ENCODE data around the gene CCND2.
A peak's percentile ranks its signal among the peaks of the same experiment; 100 is the strongest.

CCND2 gene

DNA sequence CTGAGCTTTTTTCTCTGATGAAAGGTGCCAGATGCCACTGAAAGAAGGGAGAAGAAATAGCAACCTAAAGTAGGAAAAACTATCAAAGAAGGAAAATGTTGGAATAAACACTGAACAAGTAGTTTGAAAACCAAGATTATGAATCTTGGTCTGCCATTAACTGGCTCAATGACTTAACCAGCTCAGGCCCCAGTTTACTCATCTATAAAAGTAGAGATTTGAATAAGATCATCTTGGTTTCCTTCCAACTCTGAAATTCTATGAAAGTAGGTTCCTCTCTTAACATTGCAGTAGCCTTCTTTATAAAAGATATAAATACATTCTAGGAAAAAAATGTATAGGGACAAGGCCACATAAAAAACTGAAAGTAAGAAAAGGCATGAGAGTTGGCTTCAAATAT lies 16.1 kb upstream of the CCND2 start:
- DNase-seq, result no peak

DNA sequence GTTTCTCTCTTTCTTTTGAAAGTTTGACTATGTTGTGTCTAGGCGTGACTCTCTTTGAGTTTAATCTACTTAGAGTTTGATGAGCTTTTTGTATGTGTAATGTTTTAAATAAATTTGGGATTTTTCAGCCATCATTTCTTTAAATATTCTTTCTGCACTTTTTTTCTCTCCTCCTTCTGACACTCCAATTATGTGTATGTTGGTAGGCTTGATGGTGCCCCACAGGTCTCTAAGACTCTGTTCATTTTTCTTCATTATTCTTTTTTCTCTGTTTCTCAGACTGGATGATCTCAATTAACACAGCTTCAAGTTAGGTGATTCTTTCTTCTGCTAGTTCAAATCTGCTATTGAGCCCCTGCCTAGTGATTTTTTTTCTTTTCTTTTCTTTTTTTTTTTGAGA lies 14.5 kb upstream of the CCND2 start:
- DNase-seq, result no peak

DNA sequence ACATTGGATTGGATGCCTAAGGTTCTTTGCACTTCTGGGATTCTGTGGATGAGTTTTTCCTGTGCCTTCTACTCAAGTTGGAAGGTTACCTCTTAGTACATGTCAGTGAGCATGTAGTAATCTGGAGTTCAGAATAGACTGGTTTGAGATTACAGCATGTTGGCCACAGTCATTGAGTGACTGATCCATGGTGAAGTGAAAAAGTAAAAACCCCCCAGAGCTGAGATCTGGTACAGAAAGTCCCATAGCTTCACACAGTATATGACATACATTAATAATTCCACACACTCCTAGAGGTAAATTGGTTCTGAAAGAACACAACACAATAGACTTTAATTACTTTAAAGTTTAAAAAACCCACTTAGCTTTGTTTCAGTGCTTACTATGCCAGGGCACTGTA lies 11.9 kb upstream of the CCND2 start:
- DNase-seq, result no peak

DNA sequence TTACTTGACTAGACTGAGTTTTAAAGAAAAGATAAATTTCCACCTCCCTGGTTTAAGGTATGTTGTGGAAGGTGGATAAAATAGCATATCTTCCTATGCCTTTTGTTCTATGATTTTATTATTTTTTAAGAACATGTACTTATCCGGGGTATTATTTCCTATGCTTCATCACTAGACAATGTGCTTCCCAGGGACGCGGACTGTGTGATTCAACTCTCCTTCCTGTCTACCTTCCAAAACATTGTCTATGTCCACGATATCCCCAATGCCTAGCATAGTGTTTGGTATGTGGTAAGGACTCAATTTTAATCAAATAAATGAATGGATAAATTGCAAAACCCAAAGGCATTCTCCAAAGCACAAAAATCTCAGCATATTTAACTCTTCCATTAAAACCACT lies 8.3 kb upstream of the CCND2 start:
- no peak for DNase-seq

DNA sequence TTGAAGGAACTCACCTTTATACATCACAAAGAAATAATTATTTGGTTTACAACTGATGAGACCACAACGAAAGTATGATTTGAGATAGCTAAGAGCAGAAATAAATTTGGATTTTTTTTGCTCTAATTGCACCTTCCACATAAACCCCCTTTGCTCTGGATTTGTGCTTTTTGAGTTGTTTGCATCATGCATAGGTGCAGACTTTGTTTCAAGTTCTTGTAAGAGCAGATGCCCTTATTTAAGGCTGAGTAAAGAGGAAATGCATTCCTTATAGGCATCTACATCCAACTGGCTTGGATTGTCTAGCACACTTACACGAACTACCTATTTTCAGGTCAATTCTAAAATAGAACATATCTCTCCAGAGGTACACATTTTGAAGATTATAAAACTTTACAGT lies 6.6 kb upstream of the CCND2 start:
- DNase-seq, result no peak

DNA sequence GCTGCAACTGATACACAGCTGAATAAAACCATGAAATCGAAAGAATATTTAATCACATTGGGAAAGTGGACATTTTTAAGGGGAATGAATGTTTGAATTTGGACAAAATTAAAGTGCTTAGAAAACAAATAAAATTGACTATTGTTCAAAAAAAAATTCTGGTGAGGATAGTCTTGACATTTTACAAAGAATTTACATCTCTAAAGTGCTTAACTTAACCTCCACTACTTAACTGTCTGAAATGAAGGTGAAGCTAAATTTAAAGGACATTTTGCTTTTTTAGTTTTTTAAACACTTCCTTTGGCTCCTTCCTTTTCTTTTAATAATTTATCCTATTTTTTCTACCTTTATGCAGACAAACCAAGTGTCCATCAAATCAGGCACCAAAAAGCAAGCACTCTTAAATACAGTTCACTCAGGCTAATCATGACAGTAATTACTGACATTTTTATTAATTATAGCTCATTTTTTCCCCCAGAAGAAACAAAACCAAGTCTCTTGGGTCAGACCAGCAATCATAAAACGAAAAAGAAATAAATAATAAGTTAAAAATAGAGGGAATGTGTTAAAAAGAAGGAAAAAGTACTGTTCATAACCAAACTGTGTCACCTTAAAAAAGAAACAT lies 5.7 kb upstream of the CCND2 start:
- no peak for DNase-seq

DNA sequence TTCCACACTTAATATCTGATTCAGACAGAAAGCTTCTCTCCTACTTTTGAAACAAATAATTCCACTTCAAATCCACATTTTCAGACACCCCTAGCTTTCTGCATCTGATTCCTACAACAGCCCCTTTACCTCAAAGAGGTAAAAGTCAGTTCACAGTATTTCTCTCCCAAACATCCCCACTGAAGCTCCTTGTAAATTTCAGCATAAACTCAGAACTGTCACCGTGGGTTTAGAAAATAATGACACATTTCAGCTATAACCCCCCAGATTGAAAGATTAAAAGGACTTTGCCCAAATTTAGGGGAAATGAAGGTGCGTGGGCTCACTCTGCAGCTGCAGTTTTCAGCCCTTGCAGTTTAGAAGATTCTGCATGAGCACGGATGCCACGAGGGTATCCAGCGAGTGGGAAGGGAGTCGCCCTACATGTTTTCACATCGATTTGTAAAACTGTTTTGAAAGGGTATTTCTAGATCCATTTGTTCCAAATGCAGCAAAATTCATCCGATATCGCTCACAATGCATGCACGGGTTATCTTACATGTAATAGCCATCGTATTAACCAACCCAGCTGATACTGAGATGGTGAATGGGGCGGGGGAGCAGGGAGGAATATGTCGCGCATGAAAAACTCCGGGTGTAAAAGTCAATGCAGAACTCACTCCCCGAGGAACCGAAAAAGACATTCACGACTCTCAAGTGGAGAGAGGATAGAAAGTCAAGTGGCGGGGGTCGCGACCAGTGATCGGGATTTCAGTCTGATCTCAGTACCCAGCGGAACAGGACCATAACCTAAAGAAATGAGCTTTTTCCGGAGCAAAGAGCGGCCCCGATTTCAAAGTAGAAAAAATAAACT lies 5.0 kb upstream of the CCND2 start:
- DNase-seq, result no peak

DNA sequence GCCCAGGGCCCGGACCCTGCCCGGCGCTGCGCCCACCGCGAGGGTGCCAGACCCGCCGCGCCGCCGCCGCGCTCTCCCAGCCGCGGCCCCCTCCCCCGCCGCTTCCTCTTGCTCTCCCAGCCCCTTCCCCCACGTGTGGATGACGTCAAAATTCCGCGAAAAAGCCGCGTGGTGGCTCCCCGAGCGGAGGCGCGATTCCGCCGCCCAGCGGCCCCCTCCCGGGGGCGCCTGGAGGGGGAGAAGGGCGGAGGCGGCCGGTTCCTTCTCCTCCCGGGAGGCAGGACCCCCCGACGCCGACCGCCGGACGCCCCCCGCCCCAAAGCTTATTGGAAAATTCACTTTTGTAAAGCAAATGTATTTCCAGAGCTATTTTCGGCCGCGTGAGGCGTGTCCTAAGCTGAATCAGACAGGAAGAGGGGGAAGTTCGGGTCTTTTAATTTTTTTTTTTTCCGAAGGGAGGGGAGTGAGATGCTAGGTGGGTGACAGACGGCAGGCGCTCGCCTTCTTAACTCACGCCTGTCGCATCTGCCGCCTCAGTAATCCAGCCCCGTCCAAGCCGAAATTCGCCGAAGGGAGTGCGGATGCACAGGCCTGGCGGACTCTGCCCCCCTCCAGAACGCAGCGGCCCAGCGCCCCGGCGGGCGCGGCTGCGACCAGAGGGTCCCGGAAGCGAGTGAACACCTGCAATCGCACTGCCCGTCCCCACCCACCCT lies 4.1 kb upstream of the CCND2 start:
- peak; percentile 83 for DNase-seq

DNA sequence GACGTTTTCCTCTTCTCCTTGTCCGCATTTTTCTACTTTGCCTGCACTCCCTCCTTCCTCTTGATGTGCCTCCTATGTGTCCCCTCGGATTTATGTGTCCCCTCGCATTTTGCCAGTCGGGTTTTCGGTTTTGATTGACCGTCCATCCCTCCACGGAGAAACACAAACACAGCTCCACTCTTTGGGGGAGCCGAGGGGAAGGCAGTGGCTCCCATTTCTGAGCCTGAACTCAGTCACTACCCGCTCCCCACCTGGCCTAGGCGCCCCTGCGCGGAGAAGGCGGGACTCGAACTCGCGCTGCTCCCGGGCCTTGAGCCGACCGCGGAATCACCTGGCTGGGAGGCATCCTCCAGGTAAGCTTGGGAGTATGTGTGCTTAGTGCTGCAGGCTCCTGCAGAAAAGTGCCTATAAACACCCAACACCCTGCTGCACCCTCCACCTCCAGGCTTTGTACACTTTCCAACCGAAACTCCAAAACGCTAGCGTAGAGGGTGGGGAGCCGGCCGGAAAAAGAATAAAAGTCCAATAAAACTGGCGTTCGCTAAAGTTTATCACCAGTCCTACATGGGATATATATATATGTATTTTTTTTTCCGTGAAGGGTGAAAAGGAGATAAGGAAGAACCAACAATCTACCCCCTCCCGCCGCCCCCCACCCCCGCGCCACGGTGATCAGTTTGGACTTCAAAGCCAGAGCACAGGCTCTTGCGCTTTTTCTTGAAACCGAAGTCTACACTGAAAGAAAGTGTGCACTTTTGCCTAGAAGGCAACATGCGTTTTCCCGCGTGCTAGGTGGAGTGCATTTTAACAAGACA lies 3.3 kb upstream of the CCND2 start:
- DNase-seq, result no peak

DNA sequence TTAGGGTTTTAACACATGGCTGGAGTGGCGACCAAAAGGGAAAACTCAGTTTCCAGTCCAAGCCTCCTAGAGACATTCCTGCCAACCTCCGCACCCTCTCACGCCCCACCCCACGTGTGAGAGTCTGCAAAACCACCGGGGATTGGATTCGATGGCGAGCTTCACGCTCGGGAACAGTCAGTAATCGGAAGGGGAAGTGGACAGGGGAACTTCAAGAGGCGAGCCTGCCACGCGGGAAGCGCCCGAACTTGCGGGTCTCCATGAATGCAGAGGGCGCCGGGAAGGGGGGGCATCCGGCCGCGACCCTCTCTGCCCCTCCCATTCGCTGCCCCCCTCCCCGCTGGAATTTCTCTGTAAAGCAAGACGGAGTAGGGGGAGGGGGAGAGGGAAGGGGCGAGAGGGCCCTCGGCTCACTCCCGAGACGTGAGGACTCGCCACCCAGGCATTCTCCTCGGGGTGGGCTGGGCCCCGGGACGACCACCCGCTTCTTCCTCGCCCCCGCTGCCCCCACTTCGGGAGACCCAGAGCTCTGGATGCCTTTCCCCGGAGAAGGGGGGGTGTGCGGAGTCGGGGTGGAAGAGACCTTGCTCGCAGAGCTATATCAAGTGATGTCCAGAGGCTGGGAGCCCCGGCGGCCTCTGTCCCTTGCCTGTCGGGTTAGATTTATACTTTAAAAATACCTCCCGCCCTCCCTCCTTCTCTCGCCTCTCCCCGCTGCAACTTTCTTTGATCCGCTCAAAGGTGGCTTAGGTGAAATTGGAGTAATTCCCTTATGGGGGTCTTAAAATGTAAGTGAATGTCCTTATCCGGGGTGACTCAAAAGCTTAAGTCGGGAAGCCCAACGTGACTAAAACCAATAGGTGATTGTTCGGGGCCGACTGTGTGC lies 2.5 kb upstream of the CCND2 start:
- DNase-seq, result no peak

DNA sequence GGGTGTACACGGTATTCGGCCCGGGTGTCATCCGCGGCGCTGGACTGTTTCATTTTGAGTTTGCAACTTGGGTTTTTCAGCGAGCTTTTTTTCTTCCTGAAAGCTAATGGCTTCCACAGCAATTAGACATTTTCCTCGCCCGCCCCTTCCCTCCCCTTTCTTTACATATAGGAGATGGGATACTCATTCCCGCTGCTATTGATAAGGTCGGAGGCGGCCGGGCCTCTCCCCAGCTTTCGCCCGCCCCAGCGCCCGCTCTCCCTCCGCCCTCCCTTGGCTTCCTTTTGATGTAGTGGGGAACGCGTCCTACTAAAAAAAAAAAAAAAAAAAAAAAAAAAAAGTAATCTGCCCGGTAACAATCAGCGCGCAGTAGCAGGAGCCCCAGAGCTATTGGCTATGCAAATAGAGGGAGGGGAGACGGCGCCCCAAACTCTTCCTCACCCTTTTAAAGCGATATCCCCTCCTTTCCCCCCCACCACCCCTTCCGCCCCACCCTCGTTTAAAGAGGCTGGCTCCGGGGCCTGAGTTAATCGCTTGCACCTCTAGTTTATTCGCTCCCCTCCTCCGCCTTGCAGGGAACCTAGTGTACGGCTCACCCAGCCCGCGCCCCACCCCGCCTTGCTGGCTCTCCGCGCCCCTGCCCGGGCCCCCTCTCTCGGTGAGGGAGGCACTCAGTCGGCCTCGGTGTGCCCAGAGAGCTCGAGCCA lies 1.7 kb upstream of the CCND2 start:
- DNase-seq, result no peak

DNA sequence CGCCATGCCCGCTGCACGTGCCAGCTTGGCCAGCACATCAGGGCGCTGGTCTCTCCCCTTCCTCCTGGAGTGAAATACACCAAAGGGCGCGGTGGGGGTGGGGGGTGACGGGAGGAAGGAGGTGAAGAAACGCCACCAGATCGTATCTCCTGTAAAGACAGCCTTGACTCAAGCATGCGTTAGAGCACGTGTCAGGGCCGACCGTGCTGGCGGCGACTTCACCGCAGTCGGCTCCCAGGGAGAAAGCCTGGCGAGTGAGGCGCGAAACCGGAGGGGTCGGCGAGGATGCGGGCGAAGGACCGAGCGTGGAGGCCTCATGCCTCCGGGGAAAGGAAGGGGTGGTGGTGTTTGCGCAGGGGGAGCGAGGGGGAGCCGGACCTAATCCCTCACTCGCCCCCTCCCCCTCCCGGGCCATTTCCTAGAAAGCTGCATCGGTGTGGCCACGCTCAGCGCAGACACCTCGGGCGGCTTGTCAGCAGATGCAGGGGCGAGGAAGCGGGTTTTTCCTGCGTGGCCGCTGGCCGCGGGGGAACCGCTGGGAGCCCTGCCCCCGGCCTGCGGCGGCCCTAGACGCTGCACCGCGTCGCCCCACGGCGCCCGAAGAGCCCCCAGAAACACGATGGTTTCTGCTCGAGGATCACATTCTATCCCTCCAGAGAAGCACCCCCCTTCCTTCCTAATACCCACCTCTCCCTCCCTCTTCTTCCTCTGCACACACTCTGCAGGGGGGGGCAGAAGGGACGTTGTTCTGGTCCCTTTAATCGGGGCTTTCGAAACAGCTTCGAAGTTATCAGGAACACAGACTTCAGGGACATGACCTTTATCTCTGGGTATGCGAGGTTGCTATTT lies 914 bp upstream of the CCND2 start:
- no peak for DNase-seq

DNA sequence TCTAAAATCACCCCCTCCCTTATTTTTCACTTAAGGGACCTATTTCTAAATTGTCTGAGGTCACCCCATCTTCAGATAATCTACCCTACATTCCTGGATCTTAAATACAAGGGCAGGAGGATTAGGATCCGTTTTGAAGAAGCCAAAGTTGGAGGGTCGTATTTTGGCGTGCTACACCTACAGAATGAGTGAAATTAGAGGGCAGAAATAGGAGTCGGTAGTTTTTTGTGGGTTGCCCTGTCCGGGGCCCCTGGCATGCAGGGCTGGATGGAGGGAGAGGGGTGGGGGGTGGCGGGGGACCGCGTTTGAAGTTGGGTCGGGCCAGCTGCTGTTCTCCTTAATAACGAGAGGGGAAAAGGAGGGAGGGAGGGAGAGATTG lies 300 bp upstream of the CCND2 start:
- no peak for DNase-seq

DNA sequence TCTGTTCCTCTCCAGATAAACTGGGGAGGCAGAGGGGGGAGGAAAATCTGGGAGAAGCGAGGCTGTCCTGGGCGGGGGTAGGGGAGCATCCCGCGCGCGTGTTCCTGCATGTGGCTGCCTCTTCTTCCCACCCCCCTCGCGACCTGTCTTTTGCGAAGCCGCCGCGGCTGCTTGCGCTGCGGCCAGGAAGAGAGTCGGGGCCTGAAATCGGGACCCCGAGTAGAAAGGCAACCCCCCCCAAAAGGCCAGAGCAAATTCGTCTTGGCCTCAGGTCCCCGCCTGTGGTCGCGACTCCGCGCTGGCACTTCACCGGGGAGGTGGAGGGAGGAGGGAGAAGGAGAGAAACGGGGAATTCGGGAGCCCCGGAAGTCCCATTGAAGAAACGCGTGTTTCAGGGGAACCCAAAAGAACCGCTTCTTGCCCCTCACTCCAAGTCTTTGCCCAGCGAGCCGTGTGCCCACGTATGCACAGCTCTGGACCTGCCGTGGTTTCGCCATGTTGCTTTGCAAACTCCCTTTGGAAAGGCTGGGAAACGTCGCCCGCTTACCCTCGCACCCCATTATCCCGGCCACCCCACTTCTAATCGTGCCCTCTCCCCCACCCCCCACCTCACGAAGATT lies 944 bp downstream of the CCND2 start:
- DNase-seq, result no peak

DNA sequence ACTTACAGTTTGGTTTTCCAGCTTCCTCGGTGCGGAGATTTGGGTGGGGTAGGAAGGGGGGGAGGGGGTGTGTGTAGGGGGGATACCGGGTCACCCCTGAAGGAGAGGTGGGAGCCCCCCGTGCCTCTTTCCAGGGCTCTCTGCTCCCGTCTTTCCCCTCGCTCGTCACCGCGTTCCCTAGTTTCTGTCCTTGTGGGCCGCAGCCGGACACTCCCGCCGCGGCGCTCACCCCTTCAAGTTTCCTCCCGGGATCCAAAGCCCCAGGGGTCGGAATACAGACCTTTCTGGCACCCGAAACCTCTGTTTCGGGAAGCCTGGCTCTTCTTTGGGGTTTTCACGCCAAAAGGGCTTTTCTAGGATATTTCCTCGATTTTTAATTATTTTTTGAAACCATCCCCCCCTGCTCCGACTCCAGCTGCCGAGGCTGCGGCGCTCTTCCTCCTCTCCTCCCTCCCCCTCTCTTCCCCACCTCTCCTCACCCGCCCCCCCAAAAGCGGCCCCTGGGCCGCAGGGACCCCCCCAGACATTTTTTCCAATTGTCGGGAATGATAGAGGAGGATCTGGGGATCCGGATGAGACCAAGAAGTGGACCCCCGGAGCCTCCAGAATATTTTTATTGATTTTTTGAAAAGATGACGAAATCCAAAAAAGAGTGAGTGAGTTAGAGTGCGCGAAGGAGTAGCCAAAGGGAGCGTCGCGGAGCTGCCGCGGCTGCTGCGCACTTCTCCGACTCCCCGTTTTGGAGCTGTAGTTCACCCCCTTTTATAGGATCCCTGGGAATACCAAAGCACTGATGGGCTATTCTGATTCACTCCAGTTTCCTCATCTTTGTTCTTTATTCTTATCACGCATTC lies 1.7 kb downstream of the CCND2 start:
- DNase-seq, result no peak

DNA sequence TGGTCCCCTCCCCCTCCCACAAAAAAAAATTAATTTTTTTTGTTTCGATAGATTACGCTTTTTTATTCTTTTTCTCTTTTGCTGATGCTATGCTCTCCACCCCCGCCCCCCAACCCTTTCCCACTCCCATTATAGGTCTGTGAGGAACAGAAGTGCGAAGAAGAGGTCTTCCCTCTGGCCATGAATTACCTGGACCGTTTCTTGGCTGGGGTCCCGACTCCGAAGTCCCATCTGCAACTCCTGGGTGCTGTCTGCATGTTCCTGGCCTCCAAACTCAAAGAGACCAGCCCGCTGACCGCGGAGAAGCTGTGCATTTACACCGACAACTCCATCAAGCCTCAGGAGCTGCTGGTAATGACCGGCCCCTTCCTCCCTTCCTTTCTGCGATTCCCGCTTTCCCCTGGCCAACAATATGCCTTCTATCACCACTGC lies 2.3 kb downstream of the CCND2 start:
- DNase-seq, result no peak

DNA sequence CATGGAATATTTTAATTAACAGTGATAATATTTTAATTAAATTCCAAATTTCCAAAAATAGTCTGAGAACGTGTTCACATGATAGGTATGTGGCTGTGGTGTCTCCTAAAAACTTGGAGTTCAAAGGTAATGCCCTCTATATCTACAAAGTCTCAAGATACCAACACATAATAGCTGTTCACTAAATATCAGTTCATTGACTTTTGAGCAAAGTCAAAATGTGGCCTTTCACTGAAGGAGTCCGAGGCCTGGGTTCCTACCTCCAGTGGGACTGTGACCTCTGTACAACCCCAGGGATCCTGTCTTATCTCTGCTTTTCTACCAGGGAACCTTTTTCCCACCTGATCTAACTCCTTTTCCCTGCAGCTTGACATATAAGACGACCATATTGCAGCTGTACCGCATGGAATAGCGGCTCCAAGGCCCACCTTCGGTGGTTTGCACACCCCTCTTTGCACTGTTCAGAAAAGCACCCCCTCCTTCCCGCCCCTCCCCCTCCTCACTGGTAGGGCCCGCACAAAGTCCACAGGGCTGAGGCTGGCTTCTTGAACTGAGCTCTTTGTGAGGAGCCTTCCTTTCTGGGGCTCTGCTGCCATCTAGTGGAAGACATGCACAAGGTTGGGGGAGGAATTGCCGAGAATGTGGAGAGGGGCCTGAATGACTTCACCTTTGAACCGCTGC lies 3.1 kb downstream of the CCND2 start:
- peak; percentile 97 for DNase-seq

DNA sequence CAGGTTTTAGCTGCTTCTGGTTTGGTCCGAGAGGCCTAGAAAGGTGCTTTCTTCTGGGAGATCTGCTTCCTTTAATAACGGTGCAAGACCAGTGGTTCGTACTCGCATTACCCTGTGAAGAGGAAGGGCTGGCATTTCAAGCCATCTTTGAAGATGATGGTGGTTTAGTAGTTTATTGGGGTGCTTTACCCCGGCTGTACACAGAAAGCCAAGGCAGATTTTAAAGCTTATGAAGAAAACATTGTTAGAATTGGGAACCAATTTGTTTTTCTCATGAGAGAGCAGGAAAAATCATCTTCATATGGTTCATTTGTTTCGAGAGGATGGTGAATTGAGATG lies 3.6 kb downstream of the CCND2 start:
- no peak for DNase-seq

DNA sequence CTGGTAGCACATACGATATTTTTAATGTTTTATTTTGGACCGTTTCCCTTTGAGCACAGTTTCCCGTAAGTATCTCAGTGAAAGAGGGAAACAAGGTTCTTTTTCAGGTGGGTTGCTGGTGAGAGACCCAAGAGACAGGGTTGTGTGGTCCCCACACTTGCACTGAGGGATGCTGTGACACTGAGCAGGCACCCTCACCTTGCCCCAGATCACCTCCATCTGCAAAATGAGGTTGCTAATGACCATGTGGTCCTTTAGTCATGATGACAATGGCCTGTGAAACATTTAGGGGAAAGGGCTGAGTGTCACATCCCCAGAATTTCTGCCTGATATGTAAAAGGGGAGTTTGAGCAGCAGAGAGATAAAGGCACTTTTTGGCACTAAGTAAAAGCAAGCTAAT lies 4.3 kb downstream of the CCND2 start:
- DNase-seq, result no peak
